ENCODE results near the gene SPATA20. TPM values are rescaled to one million over a fixed set of nuclear protein-coding genes. Genes with fewer than 3 reads are reported as not detected.

SPATA20 gene
- total and polyA plus RNA-seq, 11 donors = 13.8 to 83.0 (median 52.3) TPM

GRCh38 chr17:50565402-50566350 is 18.7 kb downstream of the SPATA20 start:
- Histone ChIP-seq H3K27ac (no peak overlapping the region), H3K36me3 (no peaks in the 10 kb centered on the region), H3K4me3 (peak overlapping the region in 2 of 12 donors; percentile 10 to 12), H3K27me3 (peaks cover 19 to 55% (median 35%) of the 10 kb centered on the region in 9 donors), H3K9me3 (no peaks in the 10 kb centered on the region), H3K4me1 (peaks cover 4 to 24% (median 9%) of the 10 kb centered on the region in 12 donors)
- DNase-seq (no peak), ATAC-seq (no peak)
- WGBS, 4 donors = 47 to 56% (median 52%) methylated on average over 9 to 10 of the region's 10 CpGs
- no peak for TF ChIP-seq POLR2A (IDR thresholded peaks at IDR 0.05)
- TF ChIP-seq, protein P1, sequence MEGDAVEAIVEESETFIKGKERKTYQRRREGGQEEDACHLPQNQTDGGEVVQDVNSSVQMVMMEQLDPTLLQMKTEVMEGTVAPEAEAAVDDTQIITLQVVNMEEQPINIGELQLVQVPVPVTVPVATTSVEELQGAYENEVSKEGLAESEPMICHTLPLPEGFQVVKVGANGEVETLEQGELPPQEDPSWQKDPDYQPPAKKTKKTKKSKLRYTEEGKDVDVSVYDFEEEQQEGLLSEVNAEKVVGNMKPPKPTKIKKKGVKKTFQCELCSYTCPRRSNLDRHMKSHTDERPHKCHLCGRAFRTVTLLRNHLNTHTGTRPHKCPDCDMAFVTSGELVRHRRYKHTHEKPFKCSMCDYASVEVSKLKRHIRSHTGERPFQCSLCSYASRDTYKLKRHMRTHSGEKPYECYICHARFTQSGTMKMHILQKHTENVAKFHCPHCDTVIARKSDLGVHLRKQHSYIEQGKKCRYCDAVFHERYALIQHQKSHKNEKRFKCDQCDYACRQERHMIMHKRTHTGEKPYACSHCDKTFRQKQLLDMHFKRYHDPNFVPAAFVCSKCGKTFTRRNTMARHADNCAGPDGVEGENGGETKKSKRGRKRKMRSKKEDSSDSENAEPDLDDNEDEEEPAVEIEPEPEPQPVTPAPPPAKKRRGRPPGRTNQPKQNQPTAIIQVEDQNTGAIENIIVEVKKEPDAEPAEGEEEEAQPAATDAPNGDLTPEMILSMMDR (IDR thresholded peaks at IDR 0.05) = no peak
- intact Hi-C loops (cut with DNase I) = no loop called here

DNA sequence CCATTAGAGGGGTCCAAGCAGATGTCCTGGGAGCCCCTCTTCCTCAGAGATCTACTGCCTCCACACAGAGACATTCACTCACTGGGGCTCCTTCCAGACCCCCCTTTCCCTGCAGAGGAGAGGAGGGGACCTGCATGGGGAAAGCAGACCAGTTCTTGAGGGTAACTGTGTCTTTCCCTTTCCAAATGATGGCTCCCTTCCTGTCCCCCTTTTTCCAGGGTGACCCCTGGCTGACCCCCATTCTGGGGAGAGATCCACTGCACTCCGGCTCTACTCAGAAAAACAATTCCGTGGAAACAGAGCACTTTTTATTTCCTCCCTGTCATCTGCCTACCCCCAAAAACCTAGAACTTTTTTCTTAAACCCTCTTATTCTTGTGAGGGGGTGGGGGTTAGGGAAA is 19.9 kb downstream of the SPATA20 start:
- 31 to 56% (median 48%) methylated on average over 2 of the region's 2 CpGs for WGBS, 4 donors
- H3K4me1 ChIP-seq = peaks cover 0 to 16% (median 0%) of the 10 kb centered on the region in 12 donors
- no peak for DNase-seq
- H3K36me3 ChIP-seq = no peaks in the 10 kb centered on the region
- peaks cover 10 to 43% (median 23%) of the 10 kb centered on the region in 9 donors for H3K27me3 ChIP-seq
- no peak overlapping the region for H3K27ac ChIP-seq
- no peaks in the 10 kb centered on the region for H3K9me3 ChIP-seq
- intact Hi-C loops (cut with DNase I) = no loop called here
- ATAC-seq = no peak
- H3K4me3 ChIP-seq = no peak overlapping the region
- no peak for TF ChIP-seq POLR2A (IDR thresholded peaks at IDR 0.05)

- 90 to 97% (median 93%) methylated on average over 8 to 12 of the region's 12 CpGs for WGBS, 4 donors
- DNase-seq = no peak
- intact Hi-C loops (cut with DNase I) = no loop called here
- Histone ChIP-seq H3K4me3 (no peak overlapping the region), H3K9me3 (no peaks in the 10 kb centered on the region), H3K27me3 (peaks cover 0 to 25% (median 8%) of the 10 kb centered on the region in 9 donors), H3K36me3 (no peaks in the 10 kb centered on the region), H3K4me1 (peaks cover 0 to 16% (median 0%) of the 10 kb centered on the region in 12 donors), H3K27ac (no peak overlapping the region)
- ATAC-seq = no peak
- TF ChIP-seq POLR2A (IDR thresholded peaks at IDR 0.05) = no peak
- TF ChIP-seq, protein P1 (IDR thresholded peaks at IDR 0.05) = no peak
These were observed 21.7 kb downstream of the SPATA20 start for GRCh38 chr17:50568659-50569058.

- H3K36me3 ChIP-seq = no peaks in the 10 kb centered on the region
- DNase-seq = no peak
- H3K27me3 ChIP-seq = peaks cover 0 to 21% (median 6%) of the 10 kb centered on the region in 9 donors
- TF ChIP-seq, protein P1 (IDR thresholded peaks at IDR 0.05) = no peak
- no peak for TF ChIP-seq POLR2A (IDR thresholded peaks at IDR 0.05)
- intact Hi-C loops (cut with DNase I) = no loop called here
- H3K27ac ChIP-seq = no peak overlapping the region
- WGBS, 4 donors = 67 to 88% (median 74%) methylated on average over 6 to 7 of the region's 7 CpGs
- peaks cover 0 to 10% (median 0%) of the 10 kb centered on the region in 12 donors for H3K4me1 ChIP-seq
- no peak for ATAC-seq
- no peaks in the 10 kb centered on the region for H3K9me3 ChIP-seq
- no peak overlapping the region for H3K4me3 ChIP-seq
These were observed 22.6 kb downstream of the SPATA20 start for GRCh38 chr17:50569592-50569991.

All from heart left ventricle (tissue), 16 donors.